Right lobe of liver (tissue), 6 donors: ENCODE data around the gene HDAC9. TPM values are rescaled to one million over a fixed set of nuclear protein-coding genes. Genes with fewer than 3 reads are reported as not detected.

ENCODE experiments used
- ATAC-seq, 4 donors: fragments of 200-7000 bp; cut with Tn5 transposase; one replicate each; pipeline ENCODE4 v1.9.1; 2020; ENCODE audit warnings: mild to moderate bottlenecking in 4 of 4, moderate library complexity in 4 of 4
- DNase-seq, 3 donors: peaks; one replicate each; pipeline ENCODE4 v3.0.0-alpha.2; 2020
- H3K27ac ChIP-seq, 3 donors: fragments of 200-600 bp; one replicate each; pipeline ENCODE4 v1.8.0; 2022
- H3K27me3 ChIP-seq, 2 donors: fragments of 200-600 bp; one replicate each; pipeline ENCODE4 v1.8.0; 2022
- H3K36me3 ChIP-seq, 4 donors: fragments of 200-600 bp; sonication (generic) in 1 of 4; one replicate each; pipeline versions ENCODE4 v1.5.1 to v1.8.0; 2017 to 2022; ENCODE audit warnings: control low read depth in 1 of 4
- H3K4me1 ChIP-seq, 4 donors: fragments of 200-600 bp; sonication (generic) in 1 of 4; one replicate each; pipeline versions ENCODE4 v1.5.1 to v1.8.0; 2017 to 2022; ENCODE audit warnings: control low read depth in 1 of 4
- H3K4me3 ChIP-seq, 3 donors: fragments of 200-600 bp; one replicate each; pipeline ENCODE4 v1.8.0; 2022
- H3K9me3 ChIP-seq, 4 donors: fragments of 200-600 bp; sonication (generic) in 1 of 4; one replicate each; pipeline versions ENCODE4 v1.5.1 to v1.8.0; 2017 to 2022; ENCODE audit warnings: control low read depth in 1 of 4
- POLR2A ChIP-seq: fragments of 450-650 bp; IDR thresholded peaks from one replicate; pipeline ENCODE4 v1.6.1; 2017; ENCODE audit warnings: antibody characterized with exemption, mild to moderate bottlenecking
- WGBS: methylation state at CpG from one replicate; pipeline ENCODE4 v1.1.6; 2018; ENCODE audit warnings: low coverage, low lambda C conversion rate; ENCODE audit not compliant: insufficient coverage; ENCODE audit errors: missing lambda C conversion rate; 5-methylcytosine and 5-hydroxymethylcytosine counted together
- intact Hi-C, 2 donors: fragments of 100-400 bp; cut with DNase I; formaldehyde crosslinking; loops; one replicate each; pipeline versions ENCODE4 v1.11.2 to v1.14.1; 2022
- total RNA-seq, 6 experiments: library from RNA; depleted of rRNA in 2 of 6; stranded (reverse); fragments of >200 nt in 2 of 6; fragmentation: NEBNext Ultra II Directional in 3 of 6; extraction: Animal tissue kit (Norgen Biotek cat#: 25700) in 3 of 6; gene quantifications; one replicate each; pipeline versions ENCODE4 v1.1.0 to v1.2.4, GENCODE V29; 2016 to 2023
- TF ChIP-seq, protein P1 (sequence below), 4 donors: fragments of 200-600 bp in 3 of 4; fragments of 450-650 bp in 1 of 4; IDR thresholded peaks; one replicate each; pipeline versions ENCODE4 v1.5.1 to v1.8.0; 2016 to 2022; ENCODE audit warnings: antibody characterized with exemption in 4 of 4, mild to moderate bottlenecking in 2 of 4
- donor health status: DM: no; HTN: yes; CAD: no.
- donor health status: DM: no; HTN: no; CAD: no.
- donor health status: DM: no; HTN: no; CAD: no.
- donor health status: DM: no; HTN: yes; CAD: no.
- donor health status: DM: no; HTN: yes; CAD: no.

Gene HDAC9
- total RNA-seq, 6 experiments from 2014 or later, result 1.0 to 4.1 (median 2.5) TPM

DNA sequence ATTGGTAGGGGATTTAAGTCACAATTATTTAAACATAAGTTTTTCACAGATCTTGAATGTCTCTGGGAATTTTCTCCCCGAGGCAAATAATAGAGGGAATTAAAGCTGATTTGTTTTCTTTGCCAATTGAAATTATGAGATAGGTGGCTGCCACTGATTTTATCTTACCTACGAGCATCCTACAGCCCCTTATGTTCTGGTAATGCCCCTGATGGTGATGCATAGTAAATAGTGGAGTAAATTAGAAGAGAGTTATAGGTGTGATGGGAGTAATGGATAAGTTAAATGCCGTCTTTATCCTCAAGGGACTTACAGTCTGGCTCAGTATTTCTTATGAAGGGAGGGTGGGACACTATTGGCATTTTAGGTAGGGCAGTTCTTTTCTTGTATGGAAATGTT lies 58.1 kb downstream of the HDAC9 start:
- Histone ChIP-seq H3K27ac (no peak overlapping the region), H3K27me3 (no peaks in the 10 kb centered on the region), H3K9me3 (no peaks in the 10 kb centered on the region), H3K36me3 (no peaks in the 10 kb centered on the region), H3K4me1 (no peaks in the 10 kb centered on the region), H3K4me3 (no peak overlapping the region)
- WGBS, result 54% methylated on average over 3 of the region's 3 CpGs
- DNase-seq (no peak), ATAC-seq (no peak)
- intact Hi-C loops, result no loop called here
- TF ChIP-seq POLR2A, result no peak
- TF ChIP-seq, protein P1, sequence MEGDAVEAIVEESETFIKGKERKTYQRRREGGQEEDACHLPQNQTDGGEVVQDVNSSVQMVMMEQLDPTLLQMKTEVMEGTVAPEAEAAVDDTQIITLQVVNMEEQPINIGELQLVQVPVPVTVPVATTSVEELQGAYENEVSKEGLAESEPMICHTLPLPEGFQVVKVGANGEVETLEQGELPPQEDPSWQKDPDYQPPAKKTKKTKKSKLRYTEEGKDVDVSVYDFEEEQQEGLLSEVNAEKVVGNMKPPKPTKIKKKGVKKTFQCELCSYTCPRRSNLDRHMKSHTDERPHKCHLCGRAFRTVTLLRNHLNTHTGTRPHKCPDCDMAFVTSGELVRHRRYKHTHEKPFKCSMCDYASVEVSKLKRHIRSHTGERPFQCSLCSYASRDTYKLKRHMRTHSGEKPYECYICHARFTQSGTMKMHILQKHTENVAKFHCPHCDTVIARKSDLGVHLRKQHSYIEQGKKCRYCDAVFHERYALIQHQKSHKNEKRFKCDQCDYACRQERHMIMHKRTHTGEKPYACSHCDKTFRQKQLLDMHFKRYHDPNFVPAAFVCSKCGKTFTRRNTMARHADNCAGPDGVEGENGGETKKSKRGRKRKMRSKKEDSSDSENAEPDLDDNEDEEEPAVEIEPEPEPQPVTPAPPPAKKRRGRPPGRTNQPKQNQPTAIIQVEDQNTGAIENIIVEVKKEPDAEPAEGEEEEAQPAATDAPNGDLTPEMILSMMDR (IDR thresholded peaks at IDR 0.05), result no peak

DNA sequence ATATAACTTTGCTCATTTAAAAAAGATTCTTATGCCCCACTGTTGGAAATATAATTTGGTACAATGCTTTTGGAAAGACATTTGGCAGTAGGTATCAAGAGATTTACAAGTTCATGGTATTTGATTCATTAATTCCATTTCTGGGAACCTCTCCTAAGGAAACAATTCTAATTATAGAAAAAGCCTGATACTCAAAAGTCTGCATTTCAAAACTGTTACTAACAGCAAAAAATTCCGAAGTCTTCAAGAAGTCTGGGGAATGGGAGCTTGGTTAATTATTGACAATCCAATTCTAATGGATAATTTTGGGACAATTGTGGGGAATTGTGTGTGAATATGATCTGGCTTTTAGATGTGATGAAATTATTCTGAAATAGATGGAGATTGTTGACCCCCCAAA lies 59.6 kb downstream of the HDAC9 start:
- no peaks in the 10 kb centered on the region for H3K4me1 ChIP-seq
- TF ChIP-seq, protein P1 (IDR thresholded peaks at IDR 0.05), result no peak
- no peak for TF ChIP-seq POLR2A
- no peaks in the 10 kb centered on the region for H3K27me3 ChIP-seq
- H3K27ac ChIP-seq, result no peak overlapping the region
- 35% methylated on average over 1 of the region's 1 CpG for WGBS
- intact Hi-C loops, result no loop called here
- H3K4me3 ChIP-seq, result no peak overlapping the region
- DNase-seq (no peak), ATAC-seq (no peak)
- no peaks in the 10 kb centered on the region for H3K9me3 ChIP-seq
- no peaks in the 10 kb centered on the region for H3K36me3 ChIP-seq

DNA sequence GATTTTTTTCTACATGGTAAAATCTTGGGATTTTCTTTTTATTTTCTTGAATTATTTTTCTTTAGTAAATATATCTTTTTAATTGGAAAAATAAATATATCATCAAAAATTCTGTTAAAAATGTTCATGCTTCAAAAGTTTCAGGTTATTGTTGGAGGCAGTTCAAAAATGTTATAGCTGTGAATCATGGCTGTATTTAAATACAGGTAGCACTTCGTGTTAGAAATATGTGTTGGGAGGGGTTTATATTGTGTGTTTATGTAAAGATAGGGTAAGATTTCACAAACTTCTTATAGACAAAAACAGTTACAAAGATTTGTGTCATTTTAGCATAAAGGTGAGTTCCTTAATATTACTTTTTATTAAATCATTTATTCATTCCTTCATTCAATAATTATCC lies 60.4 kb downstream of the HDAC9 start:
- ATAC-seq (no peak), DNase-seq (no peak)
- intact Hi-C loops, result no loop called here
- no peaks in the 10 kb centered on the region for H3K4me1 ChIP-seq
- no peak overlapping the region for H3K4me3 ChIP-seq
- WGBS, result 55% methylated on average over 1 of the region's 1 CpG
- no peak for TF ChIP-seq POLR2A
- TF ChIP-seq, protein P1 (IDR thresholded peaks at IDR 0.05), result no peak
- no peaks in the 10 kb centered on the region for H3K36me3 ChIP-seq
- H3K27ac ChIP-seq, result no peak overlapping the region
- H3K9me3 ChIP-seq, result no peaks in the 10 kb centered on the region
- no peaks in the 10 kb centered on the region for H3K27me3 ChIP-seq

DNA sequence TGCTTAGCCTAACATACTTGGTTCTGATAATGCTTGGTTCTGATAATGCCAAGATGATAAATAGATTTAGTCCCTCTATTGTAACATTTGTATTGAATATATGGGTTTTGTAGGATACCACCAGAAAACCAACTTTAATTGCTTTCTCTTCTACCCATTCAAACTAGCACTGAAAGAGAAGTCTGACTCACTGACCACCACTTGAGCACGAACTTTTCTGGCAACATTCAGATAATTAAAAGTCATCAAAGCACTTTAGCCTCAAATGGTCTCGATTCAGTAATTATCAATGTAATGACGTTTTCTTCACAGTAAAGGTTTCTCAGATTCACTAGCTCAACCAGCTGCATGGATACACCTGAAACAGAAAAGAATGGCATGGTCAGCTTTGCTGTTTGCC lies 63.0 kb downstream of the HDAC9 start:
- no peak for TF ChIP-seq POLR2A
- TF ChIP-seq, protein P1 (IDR thresholded peaks at IDR 0.05), result no peak
- DNase-seq (no peak), ATAC-seq (no peak)
- Histone ChIP-seq H3K9me3 (no peaks in the 10 kb centered on the region), H3K27me3 (no peaks in the 10 kb centered on the region), H3K36me3 (no peaks in the 10 kb centered on the region), H3K27ac (no peak overlapping the region), H3K4me3 (no peak overlapping the region), H3K4me1 (no peaks in the 10 kb centered on the region)
- WGBS, result 66% methylated on average over 3 of the region's 3 CpGs
- intact Hi-C loops, result no loop called here

DNA sequence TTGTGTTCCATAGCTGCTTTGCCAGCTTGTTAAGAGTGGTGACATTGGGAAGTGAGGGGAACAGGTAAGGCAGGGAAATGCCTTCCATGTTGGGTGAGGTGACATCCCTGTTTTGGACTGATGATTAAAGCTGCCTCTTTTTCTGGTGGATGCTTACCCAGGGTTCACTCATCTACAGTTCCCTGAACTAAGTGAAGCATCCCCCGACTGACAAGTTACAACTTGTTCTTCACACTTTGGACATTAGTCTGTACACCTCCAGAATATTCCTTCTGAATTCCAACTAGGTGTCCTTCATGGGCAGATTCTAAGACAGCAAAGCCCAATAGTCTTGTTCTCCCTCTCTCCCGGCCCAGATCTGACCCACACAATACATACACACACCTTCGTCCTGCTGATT lies 63.4 kb downstream of the HDAC9 start:
- intact Hi-C loops, result no loop called here
- H3K4me1 ChIP-seq, result no peaks in the 10 kb centered on the region
- DNase-seq, result no peak
- WGBS, result 41% methylated on average over 3 of the region's 3 CpGs
- no peak for ATAC-seq
- H3K4me3 ChIP-seq, result no peak overlapping the region
- no peaks in the 10 kb centered on the region for H3K9me3 ChIP-seq
- H3K36me3 ChIP-seq, result no peaks in the 10 kb centered on the region
- no peak overlapping the region for H3K27ac ChIP-seq
- TF ChIP-seq, protein P1 (IDR thresholded peaks at IDR 0.05), result no peak
- no peak for TF ChIP-seq POLR2A
- H3K27me3 ChIP-seq, result no peaks in the 10 kb centered on the region
